K562 (cell line): ENCODE data around the gene HRH3. TPM values are rescaled to one million over a fixed set of nuclear protein-coding genes. Genes with fewer than 3 reads are reported as not detected.
A peak's percentile ranks its signal among the peaks of the same experiment; 100 is the strongest.

Experiments
- ATAC-seq: fragments of 200-7000 bp; cut with Tn5 transposase; 3 replicates; pipeline ENCODE4 v1.9.1; 2020; ENCODE audit warnings: moderate library complexity
- BruUV-seq: library from RNA; stranded (reverse); fragments of 400-500 nt; replicated peaks from 2 replicates; lab custom pipeline; 2021; lab: Mats Ljungman, UMichigan
- CTCF ChIA-PET: fragments of 300-600 bp; formaldehyde crosslinking; extraction: SDS; loops from one replicate; lab custom pipeline; 2021; ENCODE audit warnings: low intra/inter-chr PET ratio; lab: Yijun Ruan, JAX
- POLR2A ChIA-PET: fragments of 300-600, 350-650 bp; sonication (Branson Sonifier 250); formaldehyde crosslinking; extraction: SDS; loops from one replicate; lab custom pipeline; 2021; ENCODE audit warnings: antibody characterized with exemption, inconsistent platforms; lab: Yijun Ruan, JAX
- DNase-seq, 4 experiments: peaks; one replicate each; pipeline versions ENCODE4 v3.0.0 to v3.0.0-alpha.2; 2011 to 2018; ENCODE audit warnings: low spot score in 3 of 4, mixed read lengths in 3 of 4; ENCODE audit errors: extremely low read depth in 1 of 4
- FAIRE-seq: peaks from 2 replicates; lab custom pipeline; 2011; peaks lifted over from hg19 to GRCh38; lab: Jason Lieb, UNC
- H2AFZ ChIP-seq: 2 replicates; pipeline ENCODE4 v1.6.0; 2011; ENCODE audit warnings: low read depth, low read length, control low read depth, inconsistent platforms
- H3K27ac ChIP-seq: fragments of 200-600 bp; 3 replicates; pipeline ENCODE4 v1.8.0; 2011; ENCODE audit warnings: low read depth, mild to moderate bottlenecking, control low read depth, inconsistent platforms, low read length, moderate library complexity, mixed read lengths; ENCODE audit errors: extremely low read depth
- H3K27me3 ChIP-seq, 2 experiments: fragments of 300-600 bp in 1 of 2; 2 replicates in 1 of 2; 3 replicates in 1 of 2; pipeline versions ENCODE4 v1.6.0 to v1.8.0; 2011; ENCODE audit warnings: inconsistent platforms in 2 of 2, low read length in 2 of 2, mild to moderate bottlenecking in 1 of 2, mixed read lengths in 1 of 2, moderate library complexity in 1 of 2; ENCODE audit not compliant: control insufficient read depth in 2 of 2, insufficient read depth in 2 of 2
- H3K36me3 ChIP-seq: fragments of 300-600 bp; 3 replicates; pipeline ENCODE4 v1.8.0; 2011; ENCODE audit warnings: mild to moderate bottlenecking, low read length, inconsistent platforms; ENCODE audit not compliant: control insufficient read depth, insufficient read depth
- H3K4me1 ChIP-seq, 2 experiments: fragments of 200-600 bp in 1 of 2; replicated peaks in 1 of 2; 2 replicates in 1 of 2; 3 replicates in 1 of 2; pipeline versions ENCODE4 v1.5.1 to v1.8.0; 2011; ENCODE audit warnings: inconsistent platforms in 2 of 2, low read length in 2 of 2, mild to moderate bottlenecking in 1 of 2, mixed read lengths in 1 of 2, moderate library complexity in 1 of 2; ENCODE audit not compliant: control insufficient read depth in 2 of 2, insufficient read depth in 2 of 2
- H3K4me2 ChIP-seq: 2 replicates; pipeline ENCODE4 v1.6.1; 2011; ENCODE audit warnings: low read length, control low read depth, inconsistent platforms, mixed read lengths; ENCODE audit not compliant: insufficient read depth
- H3K4me3 ChIP-seq: fragments of 200-600 bp; sonication (generic), shearing (Covaris generic); 2 replicates; pipeline ENCODE4 v1.5.1; 2016; ENCODE audit warnings: control low read depth, inconsistent platforms
- H3K79me2 ChIP-seq: fragments of 200-600 bp; 3 replicates; pipeline ENCODE4 v1.8.0; 2011; ENCODE audit warnings: low read length, inconsistent platforms; ENCODE audit not compliant: control insufficient read depth, insufficient read depth
- H3K9ac ChIP-seq, 2 experiments: 2 replicates each; pipeline versions ENCODE4 v1.6.0 to v1.6.1; 2011; ENCODE audit warnings: low read depth in 2 of 2, low read length in 2 of 2, control low read depth in 1 of 2, inconsistent platforms in 1 of 2, mild to moderate bottlenecking in 1 of 2, mixed read lengths in 1 of 2; ENCODE audit not compliant: insufficient read depth in 1 of 2
- H3K9me1 ChIP-seq: one replicate; pipeline ENCODE4 v1.6.0; 2011; ENCODE audit warnings: inconsistent platforms, mild to moderate bottlenecking, low read length, moderate library complexity; ENCODE audit not compliant: control insufficient read depth, insufficient read depth
- H3K9me3 ChIP-seq: replicated peaks from 2 replicates; pipeline ENCODE4 v1.5.1; 2011; ENCODE audit warnings: low read depth, low read length, inconsistent platforms; ENCODE audit not compliant: control insufficient read depth, insufficient read depth
- H4K20me1 ChIP-seq: replicated peaks from 2 replicates; pipeline ENCODE4 v1.6.1; 2011; ENCODE audit warnings: low read length, inconsistent platforms, mixed read lengths; ENCODE audit not compliant: control insufficient read depth, insufficient read depth
- ATF2 ChIP-seq: sonication (generic); formaldehyde crosslinking; IDR thresholded peaks from 2 replicates; pipeline ENCODE4 v1.8.1; 2022; ENCODE audit warnings: missing genetic modification reagents
- ATF6 ChIP-seq: sonication (generic); formaldehyde crosslinking; IDR thresholded peaks from 2 replicates; pipeline ENCODE4 v1.4.0; 2020; ENCODE audit warnings: mild to moderate bottlenecking, missing genetic modification reagents
- BRCA1 ChIP-seq, 2 experiments: fragments of 450-650 bp in 1 of 2; sonication (generic) in 1 of 2; formaldehyde crosslinking in 1 of 2; IDR thresholded peaks; 2 replicates each; pipeline versions ENCODE4 v1.5.0 to v1.6.1; 2017 to 2020; ENCODE audit warnings: mild to moderate bottlenecking in 1 of 2, missing genetic modification reagents in 1 of 2
- EP400 ChIP-seq: fragments of 450-650 bp; IDR thresholded peaks from 2 replicates; pipeline ENCODE4 v1.6.1; 2017; ENCODE audit warnings: antibody characterized with exemption, mild to moderate bottlenecking, moderate library complexity
- MEF2D ChIP-seq: conservative IDR thresholded peaks from 2 replicates; pipeline ENCODE4 v1.6.1; 2016; ENCODE audit warnings: low read depth, missing genetic modification characterization, missing compliant biosample characterization
- THRAP3 ChIP-seq: fragments of 450-650 bp; IDR thresholded peaks from 2 replicates; pipeline ENCODE4 v1.6.1; 2016; ENCODE audit warnings: mild to moderate bottlenecking, inconsistent platforms, borderline replicate concordance
- USF1 ChIP-seq: sonication (generic); formaldehyde crosslinking; IDR thresholded peaks from 2 replicates; pipeline ENCODE4 v1.9.0; 2022; ENCODE audit warnings: mild to moderate bottlenecking, missing genetic modification reagents
- ZC3H4 ChIP-seq: sonication (generic); formaldehyde crosslinking; IDR thresholded peaks from 2 replicates; pipeline ENCODE4 v1.9.0; 2021; ENCODE audit warnings: missing genetic modification reagents, borderline replicate concordance
- ZNF408 ChIP-seq: fragments of 250-450 bp; sonication (Bioruptor Pico); IDR thresholded peaks from 2 replicates; pipeline ENCODE4 v1.4.0; 2020; ENCODE audit warnings: low read depth, mild to moderate bottlenecking, moderate library complexity
- WGBS: fragments of 100-300 bp; shearing (Covaris generic); methylation state at CpG from one replicate; pipeline ENCODE4 v1.1.6; 2016; ENCODE audit warnings: low coverage, mixed read lengths; ENCODE audit not compliant: insufficient coverage; ENCODE audit errors: missing lambda C conversion rate; 5-methylcytosine and 5-hydroxymethylcytosine counted together
- in situ Hi-C: fragments of 300-500 bp; cut with MboI; formaldehyde crosslinking; loops from 4 replicates; pipeline ENCODE4 v1.15.0; 2018; ENCODE audit warnings: inconsistent platforms, mixed read lengths
- intact Hi-C: fragments of 100-400 bp; cut with micrococcal nuclease; formaldehyde crosslinking; loops from 2 replicates; pipeline ENCODE4 v1.14.2; 2022
- polyA plus RNA-seq, 8 experiments: library from polyadenylated mRNA; depleted of rRNA in 4 of 8; stranded (reverse) in 5 of 8; unstranded in 3 of 8; fragments of >200 nt; fragmentation: Nextera tagmentation in 2 of 8; fragmentation: Illumina TruSeq in 1 of 8; extraction: Ambion mirVana in 2 of 8; extraction: Trizol in 1 of 8; gene quantifications; 2 replicates each; pipeline versions ENCODE4 v1.2.1 to v1.2.3, GENCODE V29; 2011 to 2014; ENCODE audit warnings: inconsistent platforms in 1 of 8, missing spikeins in 1 of 8
- total RNA-seq, 7 experiments: library from RNA; depleted of rRNA in 6 of 7; stranded (reverse); fragments of >200 nt in 6 of 7; fragmentation: Illumina TruSeq in 2 of 7; extraction: Trizol in 2 of 7; gene quantifications; 2 replicates each; pipeline versions ENCODE4 v1.2.1 to v1.2.3, GENCODE V29; 2011 to 2021; ENCODE audit warnings: low replicate concordance in 1 of 7

HRH3 gene
- total and polyA plus RNA-seq, 9 of the 15 experiments (the other 6 are each of a cell fraction or from before 2014, with no cell fraction given) = not detected

- TF ChIP-seq ZNF408 (CRISPR knock-in tag) (no peak), EP400 (no peak)
Observed at GRCh38 chr20:62230276-62230675, 10.2 kb upstream of the HRH3 start (continued).

- Histone ChIP-seq H4K20me1 (no peaks in the 10 kb centered on the region; the same call in none of the 2 replicates), H3K27ac (no peak overlapping the region), H3K4me1 (peaks cover 0 to 31% of the 10 kb centered on the region in 2 experiments; a peak in 2 of 5 replicates), H3K4me2 (no peak overlapping the region), H2AFZ (no peak overlapping the region), H3K27me3 (peaks cover 7 to 30% of the 10 kb centered on the region in 2 experiments; a peak in 4 of 5 replicates), H3K79me2 (no peaks in the 10 kb centered on the region), H3K36me3 (no peaks in the 10 kb centered on the region), H3K9me3 (peaks cover 7% of the 10 kb centered on the region; the same call in 1 of the 2 replicates), H3K9me1 (no peaks in the 10 kb centered on the region), H3K4me3 (no peak overlapping the region), H3K9ac (no peak overlapping the region)
- WGBS = 3% methylated on average over 4 of the region's 4 CpGs
- DNase-seq (no peak), ATAC-seq (no peak), FAIRE-seq (peak; percentile 68)
- in situ Hi-C loops = no loop called here
- ChIA-PET POLR2A (no interaction called here), CTCF (no interaction called here)
- TF ChIP-seq THRAP3 (no peak), MEF2D (tag) (no peak), USF1 (CRISPR knock-in tag) (0 out of 2 replicates have a peak, but pooled peaks have one; percentile 19), BRCA1 (IDR thresholded peaks at IDR 0.05) (no peak), BRCA1 (CRISPR knock-in tag; IDR thresholded peaks at IDR 0.05) (no peak), ZC3H4 (no peak), ATF6 (CRISPR knock-in tag) (no peak), ATF2 (no peak)
- intact Hi-C loops = no loop called here
- BruUV-seq = no TSS peak
Observed at GRCh38 chr20:62229667-62230066, 9.6 kb upstream of the HRH3 start.
